ENCODE data around the gene CD300LF. TPM values are rescaled to one million over a fixed set of nuclear protein-coding genes. Genes with fewer than 3 reads are reported as not detected.

The CD300LF gene
- total and polyA plus RNA-seq, 10 of the 15 experiments (the other 5 are each of a cell fraction or from before 2014, with no cell fraction given): 0.15 TPM; not detected in 9

GRCh38 chr17:74744714-74745547 is 32.2 kb upstream of the CD300LF start:
- Histone ChIP-seq H3K27ac (ENCODE audit: control insufficient read depth, insufficient read depth) (no peak overlapping the region), H3K4me1 (ENCODE audit: control insufficient read depth, insufficient read depth, low read length) (peaks cover 26% of the 10 kb centered on the region), H3K36me3 (ENCODE audit: control insufficient read depth in 2 of 2, insufficient read depth in 2 of 2, low read length in 1 of 2) (no peaks in the 10 kb centered on the region), H2AFZ (ENCODE audit: control insufficient read depth, low read depth, low read length) (no peak overlapping the region; the same call in 1 of the 2 replicates), H3K4me2 (ENCODE audit: control insufficient read depth, insufficient read depth) (no peak overlapping the region), H3K4me3 (no peak overlapping the region), H3K27me3 (replicated peaks in 1 of 2; ENCODE audit: control insufficient read depth in 2 of 2, insufficient read depth in 2 of 2, low read length in 1 of 2) (no peaks in the 10 kb centered on the region), H3K9me3 (replicated peaks; ENCODE audit: control insufficient read depth, insufficient read depth, low read length) (no peaks in the 10 kb centered on the region), H3K79me2 (ENCODE audit: control insufficient read depth, insufficient read depth, low read length) (peaks cover 15% of the 10 kb centered on the region), H3K9ac (ENCODE audit: control insufficient read depth, insufficient read depth, low read length) (no peak overlapping the region), H4K20me1 (ENCODE audit: control insufficient read depth, insufficient read depth) (no peaks in the 10 kb centered on the region)
- ChIA-PET CTCF (interaction anchor here (0.6 to 4.5 kb wide), 23 partner anchors 8 to 216 kb away, joined by 3 to 98 read pairs (median 6); partner anchors contain the start of genes FDXR, GRIN2C, NAT9 and RAB37), POLR2A (interaction anchor here (0.5 to 3.1 kb wide), 10 partner anchors 7 to 128 kb away, joined by 3 to 22 read pairs (median 3); partner anchors contain the start of genes NAT9 and RAB37), RAD21 (ENCODE audit: unreplicated experiment) (interaction anchor here (0.5 to 3.0 kb wide), 14 partner anchors 8 to 216 kb away, joined by 4 to 30 read pairs (median 8); partner anchors contain the start of genes FDXR and RAB37), SMC1A (ENCODE audit: uncharacterized antibody, unreplicated experiment) (interaction anchor here (0.8 to 3.3 kb wide), 17 partner anchors 8 to 901 kb away, joined by 3 to 15 read pairs (median 6); partner anchors contain the start of genes NAT9 and RAB37)
- WGBS (ENCODE audit: insufficient coverage, insufficient replicate concordance, low lambda C conversion rate, missing lambda C conversion rate): 44% methylated on average over 21 of the region's 24 CpGs
- in situ Hi-C loops (cut with MboI): loop anchor here (5.0 kb wide), 1 partner anchor 122 kb away; no protein-coding TSS in a partner anchor
- FAIRE-seq (peak; percentile 94), ATAC-seq (peak; percentile 20), DNase-seq (ENCODE audit: low read depth, low spot score) (no peak)
- BruUV-seq (replicated peaks): no TSS peak
- intact Hi-C loops (cut with micrococcal nuclease; ENCODE audit: unreplicated experiment): loop anchor here (1.0 to 2.0 kb wide), 2 partner anchors 36 to 117 kb away; no protein-coding TSS in a partner anchor
- TF ChIP-seq, protein P1, sequence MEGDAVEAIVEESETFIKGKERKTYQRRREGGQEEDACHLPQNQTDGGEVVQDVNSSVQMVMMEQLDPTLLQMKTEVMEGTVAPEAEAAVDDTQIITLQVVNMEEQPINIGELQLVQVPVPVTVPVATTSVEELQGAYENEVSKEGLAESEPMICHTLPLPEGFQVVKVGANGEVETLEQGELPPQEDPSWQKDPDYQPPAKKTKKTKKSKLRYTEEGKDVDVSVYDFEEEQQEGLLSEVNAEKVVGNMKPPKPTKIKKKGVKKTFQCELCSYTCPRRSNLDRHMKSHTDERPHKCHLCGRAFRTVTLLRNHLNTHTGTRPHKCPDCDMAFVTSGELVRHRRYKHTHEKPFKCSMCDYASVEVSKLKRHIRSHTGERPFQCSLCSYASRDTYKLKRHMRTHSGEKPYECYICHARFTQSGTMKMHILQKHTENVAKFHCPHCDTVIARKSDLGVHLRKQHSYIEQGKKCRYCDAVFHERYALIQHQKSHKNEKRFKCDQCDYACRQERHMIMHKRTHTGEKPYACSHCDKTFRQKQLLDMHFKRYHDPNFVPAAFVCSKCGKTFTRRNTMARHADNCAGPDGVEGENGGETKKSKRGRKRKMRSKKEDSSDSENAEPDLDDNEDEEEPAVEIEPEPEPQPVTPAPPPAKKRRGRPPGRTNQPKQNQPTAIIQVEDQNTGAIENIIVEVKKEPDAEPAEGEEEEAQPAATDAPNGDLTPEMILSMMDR (IDR thresholded peaks at IDR 0.05 in 2 of 3, conservative IDR thresholded peaks at IDR 0.05 in 1 of 3; ENCODE audit: control insufficient read depth in 2 of 3, extremely low read depth in 1 of 3, insufficient read depth in 1 of 3, low read depth in 3 of 3, low read length in 3 of 3): peak; percentile 99 to 100 (median 99); a peak in 5 of 6 replicates
- TF ChIP-seq DPF2 (IDR thresholded peaks at IDR 0.05) (0 out of 2 replicates have a peak, but pooled peaks have one; percentile 29), SMC3 (IDR thresholded peaks at IDR 0.05; ENCODE audit: borderline replicate concordance, low read length) (peak; percentile 97), RAD51 (IDR thresholded peaks at IDR 0.05) (no peak), NBN (IDR thresholded peaks at IDR 0.05) (peak; percentile 39; the same call in 1 of the 2 replicates), MTA2 (IDR thresholded peaks at IDR 0.05; ENCODE audit: low read depth) (no peak), ASH2L (IDR thresholded peaks at IDR 0.05; ENCODE audit: borderline replicate concordance, low read depth) (no peak), ATF7 (IDR thresholded peaks at IDR 0.05; ENCODE audit: low read depth) (no peak), MTA3 (IDR thresholded peaks at IDR 0.05; ENCODE audit: borderline replicate concordance, low read length) (no peak), GATAD2B (conservative IDR thresholded peaks at IDR 0.05; ENCODE audit: low read depth) (0 out of 2 replicates have a peak, but pooled peaks have one; percentile 48), MEF2A (IDR thresholded peaks at IDR 0.05; ENCODE audit: insufficient read depth, low read depth, low read length) (no peak), POLR2AphosphoS2 (IDR thresholded peaks at IDR 0.05; ENCODE audit: low read depth, low read length) (no peak), RFX5 (IDR thresholded peaks at IDR 0.05; ENCODE audit: low read depth, low read length) (no peak), NFXL1 (IDR thresholded peaks at IDR 0.05; ENCODE audit: borderline replicate concordance) (no peak), CBX3 (IDR thresholded peaks at IDR 0.05; ENCODE audit: borderline replicate concordance, low read depth) (no peak), GABPA (IDR thresholded peaks at IDR 0.05; ENCODE audit: low read depth) (no peak), BHLHE40 (IDR thresholded peaks at IDR 0.05; ENCODE audit: borderline replicate concordance in 1 of 2, low read depth in 2 of 2, low read length in 1 of 2) (peak; percentile 17 to 43; a peak in 1 of 4 replicates)
- TF ChIP-seq, protein P2, sequence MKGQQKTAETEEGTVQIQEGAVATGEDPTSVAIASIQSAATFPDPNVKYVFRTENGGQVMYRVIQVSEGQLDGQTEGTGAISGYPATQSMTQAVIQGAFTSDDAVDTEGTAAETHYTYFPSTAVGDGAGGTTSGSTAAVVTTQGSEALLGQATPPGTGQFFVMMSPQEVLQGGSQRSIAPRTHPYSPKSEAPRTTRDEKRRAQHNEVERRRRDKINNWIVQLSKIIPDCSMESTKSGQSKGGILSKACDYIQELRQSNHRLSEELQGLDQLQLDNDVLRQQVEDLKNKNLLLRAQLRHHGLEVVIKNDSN (IDR thresholded peaks at IDR 0.05; ENCODE audit: borderline replicate concordance, extremely low read length, insufficient read depth, low read depth, low read length): no peak
- TF ChIP-seq, protein P3, sequence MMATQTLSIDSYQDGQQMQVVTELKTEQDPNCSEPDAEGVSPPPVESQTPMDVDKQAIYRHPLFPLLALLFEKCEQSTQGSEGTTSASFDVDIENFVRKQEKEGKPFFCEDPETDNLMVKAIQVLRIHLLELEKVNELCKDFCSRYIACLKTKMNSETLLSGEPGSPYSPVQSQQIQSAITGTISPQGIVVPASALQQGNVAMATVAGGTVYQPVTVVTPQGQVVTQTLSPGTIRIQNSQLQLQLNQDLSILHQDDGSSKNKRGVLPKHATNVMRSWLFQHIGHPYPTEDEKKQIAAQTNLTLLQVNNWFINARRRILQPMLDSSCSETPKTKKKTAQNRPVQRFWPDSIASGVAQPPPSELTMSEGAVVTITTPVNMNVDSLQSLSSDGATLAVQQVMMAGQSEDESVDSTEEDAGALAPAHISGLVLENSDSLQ (IDR thresholded peaks at IDR 0.05): peak; percentile 46
